Effector CD4-positive, alpha-beta T cell (primary cell): ENCODE measurements around the gene IKZF1.

Source experiments
- DNase-seq: peaks from one replicate; pipeline ENCODE4 v3.0.0-alpha.2; 2020
- total RNA-seq: gene quantifications from one replicate; lab custom pipeline; 2026; lab: John Stamatoyannopoulos, UW

Gene IKZF1
- 464 reads per million, percentile 98 among the genes with 10 or more reads in this experiment for total RNA-seq

DNA sequence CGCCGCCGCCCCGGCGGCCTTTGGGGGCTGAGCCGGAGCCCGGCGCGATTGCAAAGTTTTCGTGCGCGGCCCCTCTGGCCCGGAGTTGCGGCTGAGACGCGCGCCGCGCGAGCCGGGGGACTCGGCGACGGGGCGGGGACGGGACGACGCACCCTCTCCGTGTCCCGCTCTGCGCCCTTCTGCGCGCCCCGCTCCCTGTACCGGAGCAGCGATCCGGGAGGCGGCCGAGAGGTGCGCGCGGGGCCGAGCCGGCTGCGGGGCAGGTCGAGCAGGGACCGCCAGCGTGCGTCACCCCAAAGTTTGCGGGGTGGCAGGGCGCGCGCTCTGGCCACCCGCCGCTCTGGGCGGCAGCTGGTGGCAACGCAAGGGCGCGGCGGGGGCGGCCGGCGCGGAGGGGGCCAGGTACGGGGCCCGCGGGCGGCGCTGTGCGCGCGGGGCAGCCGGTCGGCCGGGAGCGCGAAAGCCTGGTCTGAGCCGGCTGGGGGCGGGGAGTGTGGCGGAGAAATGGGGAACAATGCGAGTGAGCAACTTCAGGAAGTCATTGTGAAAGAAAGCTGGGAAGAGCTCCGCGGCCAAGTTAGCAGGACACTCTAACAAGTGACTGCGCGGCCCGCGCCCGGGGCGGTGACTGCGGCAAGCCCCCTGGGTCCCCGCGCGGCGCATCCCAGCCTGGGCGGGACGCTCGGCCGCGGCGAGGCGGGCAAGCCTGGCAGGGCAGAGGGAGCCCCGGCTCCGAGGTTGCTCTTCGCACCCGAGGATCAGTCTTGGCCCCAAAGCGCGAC, at the start of gene IKZF1:
Gene IKZF1 (plus strand): TSS at position 588 of the 782 bp plus-strand sequence. CDS start 14,346 bp downstream, outside the sequence.
- DNase-seq: peak; percentile 36

DNA sequence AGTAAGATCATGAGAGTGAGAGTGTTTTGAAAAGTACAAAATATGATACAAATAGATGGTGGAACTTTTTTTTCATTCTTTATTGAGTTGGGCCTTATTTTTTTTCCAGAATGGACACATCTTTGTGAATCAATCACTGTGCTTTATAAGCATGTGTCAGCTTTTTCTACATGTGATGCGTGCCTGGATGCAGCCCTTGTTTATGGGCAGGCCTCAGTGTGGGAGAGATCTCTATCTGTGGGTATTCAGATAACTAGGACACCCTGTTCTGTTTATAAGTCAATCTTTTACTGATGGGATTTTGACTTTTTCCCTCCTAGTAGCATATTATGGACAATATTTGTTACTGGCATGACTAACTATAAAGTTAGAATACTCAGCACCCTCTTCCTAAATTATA, 42.9 kb upstream of the IKZF1 start:
- no peak for DNase-seq

DNA sequence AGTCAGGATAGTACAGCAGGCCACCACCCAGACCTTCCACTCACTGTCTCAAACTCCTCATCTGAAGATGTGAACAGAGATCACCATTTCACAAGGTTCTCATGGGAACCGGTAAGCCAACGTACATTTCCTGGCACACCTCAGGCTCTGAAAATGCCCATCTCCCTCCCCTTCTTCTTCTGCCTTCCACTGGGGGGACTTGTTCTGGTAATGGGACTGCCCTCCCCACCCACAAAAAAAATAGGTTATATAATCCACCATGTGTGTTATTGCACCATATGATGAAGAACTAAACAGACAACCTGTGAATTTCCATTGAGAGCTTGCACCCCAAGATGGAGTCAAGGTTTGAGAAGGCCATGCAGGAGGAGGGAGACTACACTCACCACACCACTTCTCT, 42.1 kb upstream of the IKZF1 start:
- DNase-seq: no peak

DNA sequence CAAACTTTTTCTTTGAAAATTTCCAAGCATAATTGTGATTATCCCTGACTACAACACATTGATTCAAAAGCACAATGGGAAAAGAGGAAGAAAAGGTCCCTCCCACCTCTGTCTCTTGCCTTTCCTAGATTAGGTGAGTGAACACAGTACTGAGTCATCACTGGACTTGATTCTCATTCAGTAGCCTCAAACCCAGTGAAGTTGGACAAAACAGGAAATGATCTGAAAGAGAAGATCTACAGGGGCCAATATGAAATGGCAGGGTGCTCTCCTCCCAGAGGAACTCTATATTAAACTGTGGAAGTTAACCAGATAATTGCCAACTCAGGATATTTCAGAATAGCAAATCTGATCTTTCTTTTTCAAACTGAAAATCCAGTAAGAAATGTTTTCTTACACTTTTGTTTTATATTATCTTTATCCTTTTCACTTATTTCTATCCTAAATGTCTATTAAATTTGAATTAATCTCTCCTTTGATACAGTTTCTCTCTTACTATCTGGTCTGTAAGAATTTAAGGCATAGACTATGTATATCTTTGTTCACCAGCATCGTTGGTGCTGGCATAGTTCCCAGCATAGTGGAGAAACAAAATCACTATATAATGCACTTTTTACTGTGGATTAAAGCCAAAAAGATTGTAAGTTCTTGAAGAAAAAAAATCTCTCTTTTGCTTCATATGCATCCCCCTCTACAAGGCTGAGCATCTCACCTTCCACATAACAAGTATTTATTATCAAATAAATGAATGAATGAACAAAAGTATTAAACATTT, 41.4 kb upstream of the IKZF1 start:
- DNase-seq: no peak

DNA sequence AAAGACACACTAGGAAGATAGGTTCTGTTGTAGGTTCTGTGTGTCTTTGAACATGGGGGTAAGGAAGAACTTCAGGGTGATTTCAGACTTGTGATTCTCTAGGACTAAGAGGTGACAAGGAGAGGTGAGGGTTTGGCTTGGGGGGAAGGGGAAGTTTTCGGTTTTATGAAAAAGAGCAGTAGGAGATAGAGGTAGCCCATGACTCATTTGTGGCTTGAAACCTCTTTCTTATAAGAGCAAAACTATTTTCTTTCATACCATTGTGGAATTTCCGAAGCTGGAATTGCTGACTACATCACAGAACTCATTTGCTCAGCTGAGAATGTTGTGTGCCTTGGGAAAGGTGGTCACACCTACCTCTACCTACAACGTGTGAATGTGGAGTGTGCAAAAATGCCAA, 39.6 kb upstream of the IKZF1 start:
- DNase-seq: peak; percentile 40

DNA sequence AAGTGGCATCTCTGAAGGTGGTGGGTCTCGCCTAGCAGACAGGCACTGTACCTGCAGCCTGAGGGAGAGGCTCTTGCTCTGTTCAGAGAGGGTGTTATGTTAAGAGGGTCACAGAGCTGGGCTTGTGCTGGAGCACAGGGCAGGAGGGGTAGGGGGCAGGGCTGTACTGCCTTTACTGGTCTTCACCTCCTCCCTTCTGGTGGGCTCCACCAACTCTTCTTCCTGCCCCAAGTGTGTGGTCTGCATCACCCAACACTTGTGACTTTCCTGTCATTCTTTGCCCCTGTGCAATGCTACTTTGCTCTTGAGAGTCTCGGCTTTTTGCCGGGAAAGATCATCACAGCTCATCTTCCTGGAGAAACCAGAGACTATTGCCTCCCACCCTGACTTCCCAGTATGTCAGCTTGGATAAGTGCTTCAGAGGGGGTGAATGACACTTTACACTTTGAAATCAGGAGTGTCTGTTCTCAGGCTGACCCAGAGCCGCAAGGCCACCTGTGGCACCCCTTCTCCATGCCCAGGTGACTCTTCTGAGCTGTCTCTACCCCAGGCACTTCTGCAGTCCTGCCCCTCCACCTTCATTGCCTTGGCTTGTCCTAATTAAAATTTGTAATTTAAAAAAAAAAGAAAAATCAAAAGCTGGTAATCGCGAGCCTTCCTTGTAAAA, 38.4 kb upstream of the IKZF1 start:
- DNase-seq: no peak

DNA sequence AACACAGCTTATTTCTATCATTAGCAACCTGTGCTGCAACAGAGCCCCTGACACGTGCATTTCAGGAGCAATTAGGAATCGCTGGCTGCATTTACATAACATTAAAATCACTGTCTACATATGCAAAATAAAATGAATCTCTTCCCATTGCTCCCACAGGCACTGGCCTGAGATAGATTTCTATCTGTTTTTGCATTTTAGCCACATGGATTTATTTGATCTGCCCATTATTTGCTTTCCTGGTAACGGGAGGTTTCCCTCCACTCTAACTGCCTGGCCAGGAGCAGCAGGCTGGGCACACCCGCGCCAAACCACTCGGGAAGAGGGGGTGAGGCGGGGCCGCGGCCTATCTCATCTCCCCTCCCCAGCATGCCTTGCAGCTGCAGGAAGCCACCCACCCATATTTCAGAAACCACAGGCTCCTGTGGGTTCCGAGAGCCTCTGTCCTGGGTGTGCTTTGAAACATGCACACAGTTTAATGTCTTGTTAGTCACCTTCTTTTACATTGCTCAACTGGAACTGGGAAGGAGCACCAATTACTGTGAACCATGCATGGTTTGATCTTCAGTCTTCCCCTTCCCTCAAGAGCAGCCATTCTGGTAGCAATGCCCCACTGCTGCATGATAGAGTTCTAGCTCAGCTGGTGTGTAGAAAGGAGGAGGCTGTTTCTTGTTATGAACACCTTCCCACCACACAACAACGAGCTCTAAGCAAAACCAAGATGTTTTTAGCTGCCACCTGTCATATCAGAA, 37.7 kb upstream of the IKZF1 start:
- DNase-seq: peak; percentile 59

DNA sequence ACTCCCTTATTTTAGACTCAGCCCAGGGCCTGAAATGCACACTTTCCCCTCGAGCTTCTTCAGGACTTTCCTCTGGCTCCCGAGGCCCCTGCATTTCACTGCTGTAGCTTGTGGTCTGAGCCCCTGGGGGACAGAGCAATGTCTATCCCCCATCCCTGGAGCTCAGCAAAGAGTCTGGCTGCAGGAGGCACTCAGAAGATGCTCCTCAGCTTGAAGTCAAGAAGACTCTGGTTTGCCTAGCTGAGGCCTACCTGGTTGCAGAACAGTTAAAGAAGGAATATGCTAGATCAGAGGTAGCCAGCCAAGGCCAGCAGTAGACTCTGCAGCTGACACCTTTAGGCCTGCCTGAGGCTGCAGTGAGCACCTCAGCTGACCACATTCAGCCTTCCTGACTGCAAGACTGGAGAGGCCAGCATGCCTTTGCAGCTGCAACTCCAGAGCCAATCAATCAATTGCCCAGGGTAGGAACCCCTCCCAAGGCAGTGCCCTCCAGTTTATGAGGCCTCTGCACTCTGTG, 36.9 kb upstream of the IKZF1 start:
- no peak for DNase-seq

DNA sequence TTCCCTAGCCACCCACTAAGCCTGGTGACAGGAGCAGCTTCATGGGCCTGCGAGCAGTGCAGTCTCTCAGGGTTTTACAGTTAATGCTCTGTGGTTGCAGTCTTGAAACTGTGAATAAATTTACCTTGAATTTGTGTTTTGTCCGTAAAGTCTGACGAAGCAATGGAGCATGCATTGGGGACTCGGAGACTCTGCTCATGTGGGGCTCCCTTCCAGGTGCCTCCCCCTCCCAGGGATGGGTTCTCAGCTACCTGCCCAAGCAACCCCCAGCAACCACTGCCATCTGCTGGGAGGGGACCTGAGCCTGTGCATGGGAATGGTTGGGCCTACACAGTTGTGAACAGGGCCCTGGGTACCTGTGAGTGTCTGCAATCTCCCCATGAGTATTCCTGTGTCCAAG, 36.3 kb upstream of the IKZF1 start:
- DNase-seq: no peak

DNA sequence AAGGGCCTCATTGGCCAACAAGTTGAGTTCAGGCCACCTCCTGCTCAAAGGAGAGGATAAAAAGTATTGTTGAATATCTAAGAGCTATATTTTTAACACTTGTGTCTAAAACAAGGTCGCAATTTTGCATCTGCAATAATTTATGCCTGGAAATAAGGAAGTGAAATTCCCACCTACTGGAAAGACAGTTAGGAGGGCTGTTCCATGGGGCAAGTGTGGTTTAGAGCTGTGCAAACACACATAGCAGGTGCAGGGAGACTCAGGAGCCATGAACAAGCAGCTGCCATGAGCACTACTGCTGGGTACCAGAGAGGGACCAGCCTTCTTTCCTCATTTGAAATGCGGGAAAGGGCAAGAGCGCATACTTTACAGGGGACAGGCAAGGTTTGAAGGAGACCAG, 35.5 kb upstream of the IKZF1 start:
- no peak for DNase-seq

DNA sequence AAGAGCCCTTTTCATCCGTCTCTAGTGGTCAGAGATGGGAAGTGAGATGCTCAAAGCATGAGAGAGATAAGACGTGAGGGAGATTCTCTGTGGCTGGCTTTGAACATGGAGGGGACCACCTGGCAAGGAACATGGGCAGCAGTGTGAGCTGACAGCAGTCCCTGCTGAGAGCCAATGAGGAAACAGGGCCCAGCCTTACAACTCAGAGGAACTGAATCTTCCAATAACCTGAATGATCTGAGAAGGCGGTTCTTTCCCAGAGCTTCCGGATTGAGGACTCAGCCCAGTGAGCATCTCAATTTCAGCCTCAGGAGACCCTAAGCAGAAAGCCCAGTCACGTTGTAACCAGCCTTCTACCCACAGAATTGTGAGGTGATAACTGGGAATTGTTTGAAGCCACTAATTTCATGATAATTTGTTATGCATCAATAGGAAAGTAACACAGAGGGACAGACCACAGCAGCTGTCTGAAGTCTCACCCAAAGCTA, 33.9 kb upstream of the IKZF1 start:
- DNase-seq: no peak

DNA sequence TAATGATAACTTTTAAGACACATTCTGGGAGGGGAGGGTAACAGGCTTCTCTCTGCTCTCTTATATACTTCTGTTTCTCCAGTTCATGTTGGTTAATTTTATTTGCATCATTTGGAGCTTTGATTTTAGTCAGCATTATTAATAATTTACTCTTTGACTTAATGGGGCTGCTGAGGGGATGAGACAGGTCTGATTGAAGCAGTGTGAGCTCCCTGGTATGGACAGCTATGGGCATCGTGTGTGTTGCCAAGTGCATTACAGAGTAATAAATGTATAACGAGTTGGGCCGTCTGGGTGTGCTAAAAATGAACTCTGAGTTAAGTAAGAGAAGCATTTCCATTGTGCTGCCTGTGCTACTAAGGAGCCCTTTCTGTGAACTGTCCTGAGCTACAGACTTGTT, 31.7 kb upstream of the IKZF1 start:
- no peak for DNase-seq

DNA sequence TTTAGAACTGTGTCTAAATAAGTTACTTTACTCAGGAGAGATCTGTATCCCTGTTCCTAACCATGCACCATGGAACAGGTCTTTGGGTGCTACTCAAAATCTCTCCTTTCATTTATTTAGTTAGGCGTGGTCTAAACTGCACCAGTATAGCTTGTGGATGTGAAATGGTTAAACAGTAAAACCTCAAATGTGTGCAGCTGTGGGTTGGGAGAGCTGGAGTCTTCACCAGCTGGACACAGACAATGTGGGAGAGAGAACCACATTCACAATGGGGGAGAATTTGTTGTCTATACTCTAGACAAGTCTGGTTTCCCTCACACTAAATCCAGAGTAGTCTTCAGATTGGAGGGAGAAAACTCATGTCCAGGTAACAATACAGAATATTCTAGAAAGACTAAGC, 31.2 kb upstream of the IKZF1 start:
- DNase-seq: no peak

DNA sequence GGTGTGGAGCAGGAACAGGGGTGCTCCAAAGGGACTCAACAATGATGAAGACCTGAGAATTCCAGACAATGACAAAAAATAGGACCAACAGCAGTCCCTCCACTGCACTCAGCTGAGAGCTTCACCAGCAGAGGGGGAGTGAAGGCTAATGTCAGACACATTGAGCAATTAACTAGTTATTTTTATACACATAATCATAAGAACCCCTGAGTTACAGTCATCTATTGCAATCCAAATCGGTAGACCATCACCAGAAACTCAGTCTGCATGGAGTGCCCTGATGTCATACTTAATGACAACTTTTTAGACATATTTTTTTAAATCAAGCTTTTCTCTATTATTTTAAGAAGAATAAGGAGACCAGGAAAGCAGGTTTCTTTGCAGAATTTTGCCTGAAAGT, 30.6 kb upstream of the IKZF1 start:
- DNase-seq: no peak

DNA sequence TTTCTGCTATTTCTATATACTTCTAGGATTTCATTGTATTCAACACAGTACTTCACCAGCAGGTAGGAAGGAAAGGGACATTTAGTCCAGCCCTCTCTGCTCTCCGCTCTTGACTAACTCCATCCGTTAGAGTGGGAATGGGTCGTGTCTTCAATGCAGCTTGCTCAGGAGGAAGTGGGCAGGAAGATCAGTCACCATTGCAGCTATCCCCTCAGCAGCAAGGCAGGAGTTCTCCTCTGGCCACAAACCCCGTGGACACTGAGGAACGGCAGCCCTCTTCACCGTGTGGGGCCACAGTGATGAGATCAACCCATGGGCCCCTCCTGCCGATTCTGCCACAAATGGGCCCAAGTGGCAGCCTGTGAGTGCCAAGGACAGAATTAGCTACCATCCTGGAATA, 30.2 kb upstream of the IKZF1 start:
- DNase-seq: no peak

DNA sequence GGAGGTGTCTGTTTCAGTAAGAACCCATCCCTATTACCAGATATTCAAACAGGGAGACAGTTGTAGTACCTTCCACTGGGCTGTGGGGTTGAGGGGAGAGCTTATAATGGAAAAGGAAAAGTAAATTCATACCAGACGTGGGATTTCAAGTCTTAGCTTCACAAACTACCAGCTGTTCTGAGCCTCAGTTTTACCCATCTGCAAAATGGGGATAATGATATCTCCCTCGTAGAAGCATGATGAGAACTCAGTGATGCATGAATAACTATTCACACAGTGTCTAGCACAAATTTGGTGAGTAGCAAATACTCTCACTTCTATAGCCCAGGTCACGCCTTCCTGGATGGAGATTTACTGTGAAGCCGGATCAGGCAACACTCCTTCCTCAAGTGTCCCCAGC, 29.1 kb upstream of the IKZF1 start:
- no peak for DNase-seq

DNA sequence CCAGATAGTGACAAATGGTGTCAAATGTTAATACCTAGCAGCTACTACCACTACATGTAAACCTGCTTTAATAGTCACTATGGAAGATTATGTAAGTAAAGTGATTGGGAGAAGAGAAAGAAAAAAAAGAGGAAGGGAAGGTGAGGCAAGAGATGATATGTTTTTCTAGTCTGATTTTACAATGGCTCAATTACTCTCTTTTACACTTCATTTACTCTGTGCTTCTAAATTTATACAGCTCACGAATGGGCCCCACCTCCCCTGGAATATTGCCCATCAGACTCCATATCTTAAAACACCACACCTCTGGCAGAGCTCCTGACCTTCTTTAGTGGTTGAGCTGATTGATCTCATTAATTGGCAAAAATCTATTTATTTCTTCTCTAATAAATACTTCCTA, 28.0 kb upstream of the IKZF1 start:
- DNase-seq: no peak

DNA sequence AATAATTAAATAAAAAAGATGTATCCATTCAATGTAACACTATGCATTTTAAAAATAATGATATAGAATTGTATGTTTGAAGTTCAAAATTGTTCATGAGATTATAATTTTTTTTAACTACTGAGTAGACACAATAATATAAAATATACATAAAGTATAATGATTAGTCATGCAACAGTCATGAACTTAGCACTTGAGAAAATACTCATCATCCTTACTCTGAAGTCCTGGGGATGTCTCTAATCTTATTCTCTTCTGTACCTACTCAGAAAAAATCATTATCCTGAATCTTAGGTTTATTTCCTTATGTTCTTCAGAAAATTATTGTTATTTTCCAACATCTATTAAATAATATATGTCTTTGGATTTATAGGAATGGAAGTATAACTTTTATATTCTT, 26.4 kb upstream of the IKZF1 start:
- no peak for DNase-seq

DNA sequence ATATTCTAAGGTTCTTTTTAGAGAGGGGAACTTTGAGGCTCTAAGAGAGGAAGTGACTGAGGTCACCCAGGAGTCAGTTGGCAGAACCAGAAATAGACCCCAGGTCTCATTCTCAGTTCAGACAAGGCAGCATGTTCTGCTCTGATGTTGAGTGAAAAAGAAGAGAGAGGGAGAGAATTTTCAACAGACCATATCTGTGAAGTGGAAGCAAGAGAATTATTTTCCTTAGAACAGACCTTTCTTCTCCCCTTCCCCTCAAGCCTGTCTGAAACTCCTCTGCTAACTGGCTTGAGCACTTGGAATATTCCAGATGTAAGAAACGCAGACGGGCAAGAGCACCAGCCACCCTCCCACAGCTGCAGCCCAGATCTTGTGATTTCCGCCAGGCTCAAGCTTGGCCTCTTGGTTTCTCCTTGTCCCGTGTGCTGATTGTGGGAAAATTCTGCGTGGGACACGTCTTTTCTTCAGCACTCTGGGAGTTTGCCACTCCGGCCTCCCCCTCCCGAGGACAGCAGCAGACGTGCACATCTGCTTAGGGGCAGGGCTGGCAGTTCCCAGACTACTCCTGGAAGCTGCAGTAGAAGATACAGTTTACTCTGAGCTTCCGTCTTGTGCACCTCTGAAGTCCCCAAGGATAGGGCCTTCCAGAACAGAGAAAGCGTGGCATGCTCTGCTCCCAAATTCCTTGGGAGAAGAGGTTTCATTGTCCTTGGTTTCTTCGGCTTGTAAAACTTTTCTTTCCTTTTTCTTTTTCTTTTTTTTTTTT, 22.7 kb upstream of the IKZF1 start:
- no peak for DNase-seq

DNA sequence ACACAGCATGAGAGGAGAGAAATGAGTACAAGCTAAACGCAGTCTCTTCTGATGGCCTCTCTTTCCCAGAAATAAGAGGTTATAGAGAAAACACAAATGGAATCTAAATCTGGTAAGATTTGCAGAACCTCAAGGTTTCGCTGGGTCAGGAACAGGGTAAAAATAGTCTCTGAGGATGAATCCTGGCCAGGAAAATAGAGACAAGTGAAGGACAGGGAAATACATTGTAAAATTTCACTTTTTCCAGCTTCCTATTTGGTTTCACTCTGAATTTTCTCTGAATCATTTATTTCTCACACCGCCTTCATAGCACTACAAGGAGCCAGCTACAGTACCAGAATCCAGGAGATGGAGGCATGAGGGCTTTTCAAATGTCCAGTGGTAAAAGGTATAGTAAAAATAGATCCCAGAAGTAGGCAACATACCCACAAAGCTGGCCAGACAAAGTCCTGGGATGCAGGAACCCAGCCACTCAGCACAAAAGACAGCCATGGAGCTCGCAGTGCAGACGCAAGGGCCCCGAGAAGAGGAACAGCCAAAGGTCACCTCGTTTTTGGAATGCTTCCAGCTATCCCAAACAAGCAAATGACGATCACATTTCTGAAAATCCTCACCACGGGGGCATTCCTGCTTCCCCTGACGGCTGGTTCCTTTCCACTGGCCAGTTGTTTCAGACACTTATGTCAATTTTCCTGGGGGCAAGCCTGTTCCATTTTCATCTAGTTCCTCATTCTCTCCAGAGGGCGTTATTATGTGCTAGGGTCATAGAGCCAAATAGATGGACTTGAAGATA, 21.5 kb upstream of the IKZF1 start:
- DNase-seq: no peak

DNA sequence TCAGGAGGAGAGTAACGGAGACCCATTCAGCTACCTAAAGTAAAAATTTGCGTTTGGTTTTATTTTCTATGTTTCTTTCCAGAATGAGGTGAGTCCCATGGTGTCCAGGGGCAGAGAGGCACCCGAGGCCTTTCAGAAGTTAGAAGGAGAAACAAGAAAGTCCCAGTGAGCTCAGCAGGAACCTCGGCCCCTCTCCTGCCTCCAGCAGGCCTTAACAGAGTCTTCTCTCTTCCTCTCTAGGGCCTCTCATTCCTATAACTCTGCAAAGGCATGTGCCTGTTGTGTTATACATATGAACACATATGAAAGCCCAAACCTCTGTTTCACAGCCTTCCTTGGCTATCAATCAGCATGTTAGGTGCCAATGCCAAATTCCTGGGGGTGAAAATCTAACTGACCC, 20.8 kb upstream of the IKZF1 start:
- DNase-seq: no peak
